ENCODE measurements around the gene SQOR. TPM values are rescaled to one million over a fixed set of nuclear protein-coding genes. Genes with fewer than 3 reads are reported as not detected.

SQOR gene
- total RNA-seq, 2 experiments from 2014 or later = 14.0 to 16.9 TPM

- peaks cover 92% of the 10 kb centered on the region for H3K36me3 Mint-ChIP-seq (ENCODE audit: low read depth)
- no peak for TF ChIP-seq CTCF (IDR thresholded peaks at IDR 0.05)
- Histone ChIP-seq H3K36me3 (ENCODE audit: insufficient read depth, low read length) (peaks cover 80% of the 10 kb centered on the region), H3K9me3 (ENCODE audit: control insufficient read depth in 1 of 2, insufficient read depth in 1 of 2, low read length in 2 of 2) (no peaks in the 10 kb centered on the region), H3K27me3 (ENCODE audit: control insufficient read depth in 1 of 2, insufficient read depth in 2 of 2, low read length in 2 of 2) (no peaks in the 10 kb centered on the region), H3K27ac (ENCODE audit: low read depth in 1 of 2, low read length in 2 of 2) (no peak overlapping the region), H3K4me1 (ENCODE audit: insufficient read depth, low read length) (no peaks in the 10 kb centered on the region), H3K4me3 (ENCODE audit: low read length) (no peak overlapping the region)
- H3K27me3 Mint-ChIP-seq = no peaks in the 10 kb centered on the region
- H3K4me1 Mint-ChIP-seq (ENCODE audit: low read depth) = no peaks in the 10 kb centered on the region
- H3K9me3 Mint-ChIP-seq = no peaks in the 10 kb centered on the region
- no peak overlapping the region for H3K27ac Mint-ChIP-seq
- no peak overlapping the region for H3K4me3 Mint-ChIP-seq
- ATAC-seq (ENCODE audit: poor library complexity) (no peak), DNase-seq (no peak)
- POLR2A ChIA-PET = no interaction called here
- intact Hi-C loops (cut with DNase I, micrococcal nuclease) = no loop called here
- CTCF ChIA-PET = no interaction called here
Observed at GRCh38 chr15:45684533-45684932, 49.7 kb downstream of the SQOR start.

- POLR2A ChIA-PET = no interaction called here
- H3K27me3 ChIP-seq (ENCODE audit: control insufficient read depth in 1 of 2, insufficient read depth in 2 of 2, low read length in 2 of 2) = no peaks in the 10 kb centered on the region
- no peaks in the 10 kb centered on the region for H3K27me3 Mint-ChIP-seq
- no peak overlapping the region for H3K27ac Mint-ChIP-seq
- no peaks in the 10 kb centered on the region for H3K4me1 ChIP-seq (ENCODE audit: insufficient read depth, low read length)
- H3K4me3 ChIP-seq (ENCODE audit: low read length) = no peak overlapping the region
- no peaks in the 10 kb centered on the region for H3K9me3 ChIP-seq (ENCODE audit: control insufficient read depth in 1 of 2, insufficient read depth in 1 of 2, low read length in 2 of 2)
- no peak for ATAC-seq (ENCODE audit: poor library complexity)
- peaks cover 87% of the 10 kb centered on the region for H3K36me3 Mint-ChIP-seq (ENCODE audit: low read depth)
- peaks cover 72% of the 10 kb centered on the region for H3K36me3 ChIP-seq (ENCODE audit: insufficient read depth, low read length)
- CTCF ChIA-PET = interaction anchor here (0.7 kb wide), 1 partner anchor 30 kb away, joined by 3 read pairs; no protein-coding TSS in a partner anchor
- H3K4me1 Mint-ChIP-seq (ENCODE audit: low read depth) = no peaks in the 10 kb centered on the region
- no peak overlapping the region for H3K4me3 Mint-ChIP-seq
- no peak for DNase-seq
- H3K9me3 Mint-ChIP-seq = no peaks in the 10 kb centered on the region
- no peak overlapping the region for H3K27ac ChIP-seq (ENCODE audit: low read depth in 1 of 2, low read length in 2 of 2)
- intact Hi-C loops (cut with DNase I, micrococcal nuclease) = no loop called here
- TF ChIP-seq CTCF (IDR thresholded peaks at IDR 0.05) = no peak
Observed at GRCh38 chr15:45689616-45690015, 54.8 kb downstream of the SQOR start.

GRCh38 chr15:45690581-45691260 is 55.9 kb downstream of the SQOR start:
- intact Hi-C loops (cut with DNase I, micrococcal nuclease) = no loop called here
- no peaks in the 10 kb centered on the region for H3K4me1 Mint-ChIP-seq (ENCODE audit: low read depth)
- TF ChIP-seq CTCF (IDR thresholded peaks at IDR 0.05) = no peak
- peaks cover 76% of the 10 kb centered on the region for H3K36me3 Mint-ChIP-seq (ENCODE audit: low read depth)
- Histone ChIP-seq H3K4me1 (ENCODE audit: insufficient read depth, low read length) (no peaks in the 10 kb centered on the region), H3K36me3 (ENCODE audit: insufficient read depth, low read length) (peaks cover 62% of the 10 kb centered on the region), H3K27ac (ENCODE audit: low read depth in 1 of 2, low read length in 2 of 2) (no peak overlapping the region), H3K4me3 (ENCODE audit: low read length) (no peak overlapping the region), H3K27me3 (ENCODE audit: control insufficient read depth in 1 of 2, insufficient read depth in 2 of 2, low read length in 2 of 2) (no peaks in the 10 kb centered on the region), H3K9me3 (ENCODE audit: control insufficient read depth in 1 of 2, insufficient read depth in 1 of 2, low read length in 2 of 2) (no peaks in the 10 kb centered on the region)
- POLR2A ChIA-PET = no interaction called here
- DNase-seq = no peak
- CTCF ChIA-PET = no interaction called here
- no peaks in the 10 kb centered on the region for H3K27me3 Mint-ChIP-seq
- no peaks in the 10 kb centered on the region for H3K9me3 Mint-ChIP-seq
- ATAC-seq (ENCODE audit: poor library complexity) = no peak
- no peak overlapping the region for H3K27ac Mint-ChIP-seq
- H3K4me3 Mint-ChIP-seq = no peak overlapping the region

All from CD4-positive, alpha-beta T cell (primary cell).